BLaER1 treated with 17β-estradiol and CSF1 and Interleukin-3, amounts not matched to agents 10 nM and 100 nM (cell line): ENCODE measurements around the gene ATCAY.
"Not testable (repeated sequence)": the region's sequence is repeated elsewhere in the genome, so short reads cannot be mapped to it uniquely, and the experiment has no call there.

Experiments
- H3K27ac ChIP-seq, 11 experiments: shearing (Covaris generic); formaldehyde crosslinking; 2 replicates each; pipeline ENCODE4 v1.8.1; 2022
- H3K27me3 ChIP-seq, 11 experiments: shearing (Covaris generic); formaldehyde crosslinking; 2 replicates each; pipeline ENCODE4 v1.8.1; 2022
- H3K36me3 ChIP-seq, 11 experiments: shearing (Covaris generic); formaldehyde crosslinking; 2 replicates each; pipeline ENCODE4 v1.8.1; 2022
- H3K4me1 ChIP-seq, 10 experiments: shearing (Covaris generic); formaldehyde crosslinking; 2 replicates each; pipeline ENCODE4 v1.8.1; 2022
- H3K4me2 ChIP-seq, 11 experiments: shearing (Covaris generic); formaldehyde crosslinking; 2 replicates each; pipeline ENCODE4 v1.8.1; 2022
- H3K4me3 ChIP-seq, 10 experiments: shearing (Covaris generic); formaldehyde crosslinking; 2 replicates each; pipeline ENCODE4 v1.8.1; 2022
- H3K9ac ChIP-seq, 11 experiments: shearing (Covaris generic); formaldehyde crosslinking; 2 replicates each; pipeline ENCODE4 v1.8.1; 2022
- H3K9me3 ChIP-seq, 11 experiments: shearing (Covaris generic); formaldehyde crosslinking; replicated peaks in 1 of 11; 2 replicates each; pipeline ENCODE4 v1.8.1; 2022
- H4K20me1 ChIP-seq, 11 experiments: shearing (Covaris generic); formaldehyde crosslinking; 2 replicates each; pipeline ENCODE4 v1.8.1; 2022
- Cebpa-rat ChIP-seq, 11 experiments: shearing (Covaris generic); IDR thresholded peaks; 2 replicates each; pipeline ENCODE4 v1.8.1; 2022

ATCAY gene

DNA sequence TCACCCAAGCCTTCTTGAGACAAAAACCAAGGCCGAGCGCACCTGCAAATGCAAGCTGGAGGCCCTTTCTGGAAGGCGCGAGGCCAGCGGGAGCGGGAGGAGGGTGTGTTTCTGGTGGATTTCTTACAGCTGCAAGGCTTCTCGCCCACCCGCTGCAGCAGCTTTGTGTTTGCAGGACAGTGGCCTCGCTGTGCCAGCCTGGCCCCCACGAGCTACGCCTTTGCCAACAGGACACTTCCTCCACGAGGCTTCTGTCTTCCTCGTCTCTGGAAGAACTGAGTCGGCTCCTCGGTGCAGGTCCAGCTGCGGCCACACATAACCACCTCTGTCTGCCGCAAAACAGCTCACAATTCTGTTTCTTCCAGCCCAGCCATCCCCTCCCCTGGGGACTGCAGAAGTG lies 10.1 kb downstream of the ATCAY start:
- Histone ChIP-seq H3K9me3 (no peaks in the 10 kb centered on the region), H3K36me3 (no peaks in the 10 kb centered on the region), H3K9ac (no peak overlapping the region), H3K4me3 (no peak overlapping the region), H4K20me1 (no peaks in the 10 kb centered on the region), H3K4me2 (no peak overlapping the region), H3K27ac (no peak overlapping the region), H3K27me3 (no peaks in the 10 kb centered on the region), H3K4me1 (no peaks in the 10 kb centered on the region)
- no peak for TF ChIP-seq Cebpa-rat (IDR thresholded peaks at IDR 0.05)

DNA sequence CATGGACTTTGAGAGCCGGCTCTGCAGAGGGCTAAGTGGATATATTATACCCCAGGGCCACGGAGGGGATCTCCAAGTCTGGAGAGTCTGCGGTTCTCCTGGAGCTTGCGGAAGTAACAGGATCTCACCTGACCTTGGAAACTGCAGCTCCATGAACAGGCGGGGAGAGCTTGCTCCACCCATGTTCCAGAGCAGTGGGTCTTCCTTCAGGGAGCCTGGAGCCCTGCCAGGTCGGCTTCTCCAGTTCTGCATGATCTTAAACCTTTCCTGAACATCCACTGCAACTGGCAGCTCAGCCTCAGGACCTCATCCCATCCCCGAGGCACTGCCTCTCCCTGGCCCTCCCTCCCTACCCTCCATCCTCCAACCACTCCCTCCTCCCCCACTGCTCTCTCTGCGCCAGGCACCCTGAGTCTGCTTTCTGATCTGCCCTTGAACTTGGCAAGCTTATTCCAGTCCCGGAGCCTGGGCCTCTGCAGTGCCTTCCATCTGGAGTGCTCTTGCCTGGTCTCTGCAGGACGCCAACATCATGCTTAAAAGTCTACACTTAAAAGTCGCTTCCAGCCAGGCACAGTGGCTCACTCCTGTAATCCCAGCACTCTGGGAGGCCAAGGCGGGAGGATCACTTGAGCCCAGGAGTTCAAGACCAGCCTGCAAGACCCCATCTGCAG lies 13.2 kb downstream of the ATCAY start:
- H3K4me1 ChIP-seq, result no peaks in the 10 kb centered on the region
- H3K36me3 ChIP-seq, result no peaks in the 10 kb centered on the region
- H3K9ac ChIP-seq, result no peak overlapping the region
- H3K9me3 ChIP-seq, result peaks cover 4 to 7% (median 6%) of the 10 kb centered on the region in 11 experiments; a peak in 21 of 22 replicates
- no peaks in the 10 kb centered on the region for H4K20me1 ChIP-seq
- H3K27me3 ChIP-seq, result no peaks in the 10 kb centered on the region
- no peak overlapping the region for H3K27ac ChIP-seq
- no peak overlapping the region for H3K4me3 ChIP-seq
- TF ChIP-seq Cebpa-rat (IDR thresholded peaks at IDR 0.05), result no peak
- no peak overlapping the region for H3K4me2 ChIP-seq

DNA sequence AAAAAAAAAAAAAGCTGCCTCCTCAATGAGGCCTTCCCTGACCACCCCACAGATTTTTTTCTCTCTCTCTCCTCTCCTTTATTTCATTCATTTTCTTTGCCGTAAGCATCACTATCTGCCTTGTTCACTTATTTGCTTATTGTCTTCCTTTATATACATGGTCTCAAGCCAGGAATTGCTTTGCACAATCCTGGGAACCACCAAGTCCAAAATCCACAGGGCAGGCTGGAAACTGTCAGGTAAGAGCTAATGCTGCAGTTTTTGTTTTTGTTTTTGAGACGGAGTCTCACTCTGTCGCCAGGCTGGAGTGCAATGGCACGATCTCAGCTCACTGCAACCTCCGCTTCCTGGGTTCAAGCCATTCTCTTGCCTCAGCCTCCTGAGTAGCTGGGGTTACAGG lies 14.5 kb downstream of the ATCAY start:
- not testable (repeated sequence) for H3K9ac ChIP-seq, H3K4me2 ChIP-seq, H3K27me3 ChIP-seq, H3K4me1 ChIP-seq, H3K27ac ChIP-seq, H3K36me3 ChIP-seq, H4K20me1 ChIP-seq, H3K4me3 ChIP-seq
- H3K9me3 ChIP-seq, result peaks cover 7 to 10% (median 10%) of the 10 kb centered on the region in 11 experiments; a peak in 21 of 22 replicates

DNA sequence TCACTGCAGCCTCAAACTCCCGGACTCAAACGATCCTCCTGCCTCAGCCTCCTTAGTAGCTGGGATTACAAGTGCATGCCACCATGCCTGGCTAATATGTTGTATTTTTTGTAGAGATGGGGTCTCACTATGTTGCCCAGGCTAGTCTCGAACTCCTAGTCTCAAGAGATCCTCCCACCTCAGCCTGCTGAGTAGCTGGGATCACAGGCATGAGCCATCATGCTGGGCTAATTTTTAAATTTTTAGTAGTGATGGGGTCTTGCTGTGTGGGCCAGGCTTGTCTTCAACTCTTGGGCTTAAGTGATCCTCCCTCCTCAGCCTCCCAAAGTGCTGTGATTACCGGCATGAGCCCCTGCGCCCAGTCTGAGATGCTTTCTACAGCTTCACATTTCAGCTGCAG lies 15.3 kb downstream of the ATCAY start:
- H3K4me3 ChIP-seq, result no peak overlapping the region
- TF ChIP-seq Cebpa-rat (IDR thresholded peaks at IDR 0.05), result no peak
- peaks cover 7 to 10% (median 10%) of the 10 kb centered on the region in 11 experiments; a peak in 21 of 22 replicates for H3K9me3 ChIP-seq

DNA sequence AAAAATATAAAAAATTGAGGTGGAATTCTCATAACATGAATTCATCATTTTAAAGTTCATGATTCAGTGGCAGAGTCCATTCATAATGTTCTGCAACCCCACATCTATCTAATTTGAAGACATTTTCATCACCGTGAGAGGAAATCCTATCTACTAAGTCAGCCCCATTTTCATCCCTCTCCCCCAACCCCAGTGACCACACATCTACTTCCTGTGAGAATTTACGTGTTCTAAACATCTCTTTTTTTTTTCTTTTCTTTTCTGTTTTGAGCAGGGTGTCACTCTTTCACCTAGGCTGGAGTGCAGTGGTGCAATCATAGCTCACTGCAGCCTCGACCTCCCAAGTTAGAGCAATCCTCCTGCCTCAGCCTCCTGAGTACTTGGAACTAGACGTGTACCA lies 17.5 kb downstream of the ATCAY start:
- no peak for TF ChIP-seq Cebpa-rat (IDR thresholded peaks at IDR 0.05)
- no peak overlapping the region for H3K9ac ChIP-seq
- H3K27me3 ChIP-seq, result no peaks in the 10 kb centered on the region
- H3K36me3 ChIP-seq, result no peaks in the 10 kb centered on the region
- no peaks in the 10 kb centered on the region for H3K4me1 ChIP-seq
- H3K9me3 ChIP-seq, result peaks cover 7 to 10% (median 10%) of the 10 kb centered on the region in 11 experiments; a peak in 21 of 22 replicates
- H3K4me2 ChIP-seq, result no peak overlapping the region
- no peak overlapping the region for H3K27ac ChIP-seq
- H3K4me3 ChIP-seq, result no peak overlapping the region
- H4K20me1 ChIP-seq, result no peaks in the 10 kb centered on the region

More for the DNA sequence above, 15.3 kb downstream of the ATCAY start:
- Histone ChIP-seq H3K27ac (no peak overlapping the region), H3K27me3 (no peaks in the 10 kb centered on the region), H3K4me2 (no peak overlapping the region), H3K9ac (no peak overlapping the region), H4K20me1 (no peaks in the 10 kb centered on the region), H3K4me1 (no peaks in the 10 kb centered on the region), H3K36me3 (no peaks in the 10 kb centered on the region)

DNA sequence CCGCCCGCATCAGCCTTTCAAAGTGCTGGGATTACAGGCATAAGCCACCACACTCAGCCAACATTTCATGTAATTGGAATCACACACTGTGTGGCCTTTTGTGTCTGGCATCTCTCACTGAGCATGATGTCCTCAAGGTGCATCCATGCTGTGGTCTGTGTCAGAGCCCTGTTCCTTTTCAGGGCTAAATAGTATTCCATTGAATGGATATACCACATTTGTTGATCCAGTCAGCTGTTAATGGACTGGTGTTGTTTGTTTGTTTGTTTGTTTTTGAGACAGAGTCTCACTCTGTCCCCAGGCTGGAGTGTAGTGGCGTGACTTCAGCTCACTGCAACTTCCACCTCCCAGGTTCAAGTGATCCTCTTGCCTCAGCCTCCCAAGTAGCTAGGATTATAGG lies 17.9 kb downstream of the ATCAY start:
- H4K20me1 ChIP-seq, result no peaks in the 10 kb centered on the region
- no peaks in the 10 kb centered on the region for H3K27me3 ChIP-seq
- H3K9ac ChIP-seq, result no peak overlapping the region
- no peaks in the 10 kb centered on the region for H3K36me3 ChIP-seq
- H3K9me3 ChIP-seq, result peaks cover 7 to 10% (median 10%) of the 10 kb centered on the region in 11 experiments; a peak in 21 of 22 replicates
- H3K27ac ChIP-seq, result no peak overlapping the region
- H3K4me1 ChIP-seq, result no peaks in the 10 kb centered on the region
- H3K4me3 ChIP-seq, result no peak overlapping the region
- TF ChIP-seq Cebpa-rat (IDR thresholded peaks at IDR 0.05), result no peak
- H3K4me2 ChIP-seq, result no peak overlapping the region

DNA sequence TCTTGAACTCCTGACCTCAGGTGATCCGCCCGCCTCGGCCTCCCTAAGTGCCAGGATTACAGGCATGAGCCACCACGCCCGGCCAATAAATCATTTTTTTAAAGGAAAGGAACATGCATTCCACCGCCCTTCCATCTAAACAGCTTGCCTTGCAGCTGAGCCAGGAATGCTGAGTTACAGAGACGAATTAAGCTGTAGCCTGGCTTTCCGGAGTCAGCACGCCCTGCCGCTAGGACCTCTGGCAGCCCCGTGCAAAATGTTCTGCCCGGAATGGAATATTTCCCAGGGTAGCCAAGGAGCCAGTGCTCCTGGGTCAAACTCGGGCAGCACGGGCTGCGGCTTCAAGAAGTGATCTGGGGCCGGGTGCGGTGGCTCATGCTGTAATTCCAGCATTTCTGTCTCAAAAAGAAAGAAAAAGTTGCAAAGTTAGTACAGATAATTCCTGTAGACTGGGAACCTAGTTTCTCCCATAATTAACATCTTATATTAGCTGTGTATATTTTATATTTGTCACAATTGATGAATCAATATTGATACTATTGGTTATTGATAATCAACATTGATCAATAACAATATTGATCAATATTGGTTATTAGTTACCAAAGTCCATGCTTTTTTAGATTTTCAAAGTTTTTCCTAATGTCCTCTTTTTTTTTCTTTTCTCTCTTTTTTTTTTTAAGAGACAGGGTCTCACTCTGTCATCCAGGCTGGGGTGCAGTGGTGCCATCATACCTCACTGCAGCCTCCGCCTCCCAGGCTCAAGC lies 19.2 kb downstream of the ATCAY start:
- no peaks in the 10 kb centered on the region for H3K27me3 ChIP-seq
- H4K20me1 ChIP-seq, result no peaks in the 10 kb centered on the region
- H3K9me3 ChIP-seq, result peaks cover 7 to 10% (median 10%) of the 10 kb centered on the region in 11 experiments; a peak in 21 of 22 replicates
- H3K36me3 ChIP-seq, result no peaks in the 10 kb centered on the region
- H3K27ac ChIP-seq, result no peak overlapping the region
- H3K9ac ChIP-seq, result no peak overlapping the region
- no peaks in the 10 kb centered on the region for H3K4me1 ChIP-seq
- no peak overlapping the region for H3K4me2 ChIP-seq
- no peak for TF ChIP-seq Cebpa-rat (IDR thresholded peaks at IDR 0.05)
- H3K4me3 ChIP-seq, result no peak overlapping the region

DNA sequence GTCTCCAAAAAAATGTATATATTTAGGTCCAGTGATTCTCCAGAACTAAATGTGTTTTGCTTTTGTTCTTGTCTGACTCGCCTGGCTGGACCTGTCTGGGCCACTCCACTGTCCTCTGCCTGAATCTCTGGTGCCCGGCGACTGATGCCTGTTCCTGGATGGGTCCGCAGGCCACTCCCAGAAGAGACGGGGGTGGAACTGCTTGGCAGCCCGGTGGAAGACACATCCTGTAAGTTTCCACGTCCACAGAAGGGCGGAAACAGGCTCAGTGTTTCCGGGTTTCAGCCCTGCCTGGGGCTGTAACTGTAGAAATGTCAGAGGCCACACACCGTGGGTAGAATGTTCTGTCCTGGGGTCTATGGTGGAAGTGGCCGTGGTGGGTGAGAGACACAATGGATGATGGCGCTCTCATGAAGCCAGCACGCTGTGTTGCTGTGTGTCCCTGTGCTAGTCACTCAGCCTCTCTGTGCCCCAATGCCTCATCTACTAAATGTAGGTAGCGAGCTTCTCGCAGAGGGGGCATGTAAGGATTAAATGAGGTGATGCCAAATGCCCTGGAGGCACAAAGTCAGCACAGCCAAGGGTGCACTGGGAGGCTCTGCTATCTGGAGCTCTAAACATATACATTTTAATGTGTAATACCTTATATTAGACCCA lies 22.0 kb downstream of the ATCAY start:
- H4K20me1 ChIP-seq, result no peaks in the 10 kb centered on the region
- H3K4me1 ChIP-seq, result peaks cover 0 to under 1% (median 0%) of the 10 kb centered on the region in 10 experiments; a peak in 1 of 20 replicates
- TF ChIP-seq Cebpa-rat (IDR thresholded peaks at IDR 0.05), result no peak
- no peak overlapping the region for H3K4me2 ChIP-seq
- no peak overlapping the region for H3K9ac ChIP-seq
- no peak overlapping the region for H3K4me3 ChIP-seq
- H3K9me3 ChIP-seq, result peaks cover 7 to 10% (median 10%) of the 10 kb centered on the region in 11 experiments; a peak in 21 of 22 replicates
- no peaks in the 10 kb centered on the region for H3K36me3 ChIP-seq
- no peak overlapping the region for H3K27ac ChIP-seq
- H3K27me3 ChIP-seq, result no peaks in the 10 kb centered on the region

DNA sequence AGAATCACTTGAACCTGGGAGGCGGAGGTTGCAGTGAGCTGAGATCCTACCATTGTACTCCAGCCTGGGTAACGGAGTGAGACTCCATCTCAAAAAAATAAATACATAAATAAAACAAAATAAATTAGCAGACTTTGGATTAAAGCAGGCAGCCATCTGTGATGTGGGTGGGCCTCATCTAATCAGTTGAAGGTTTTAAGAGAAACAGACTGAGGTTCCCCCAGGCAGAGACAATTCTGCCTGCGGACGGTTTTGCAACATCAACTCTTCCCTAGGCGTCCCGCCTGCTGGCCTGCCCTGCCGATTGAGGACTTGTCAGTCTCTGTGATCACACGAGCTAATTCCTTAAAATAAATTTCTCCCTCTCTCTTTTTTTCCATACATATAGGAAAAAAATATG lies 23.7 kb downstream of the ATCAY start:
- Histone ChIP-seq H3K27me3 (no peaks in the 10 kb centered on the region), H3K36me3 (no peaks in the 10 kb centered on the region), H3K4me1 (peaks cover 0 to 10% (median 6%) of the 10 kb centered on the region in 10 experiments; a peak in 11 of 20 replicates), H3K9ac (no peak overlapping the region), H3K27ac (no peak overlapping the region), H3K9me3 (peaks cover 0 to 2% (median 1%) of the 10 kb centered on the region in 11 experiments; a peak in 17 of 22 replicates), H4K20me1 (no peaks in the 10 kb centered on the region; a peak in 1 of 22 replicates), H3K4me2 (no peak overlapping the region), H3K4me3 (no peak overlapping the region)
- no peak for TF ChIP-seq Cebpa-rat (IDR thresholded peaks at IDR 0.05)
